HEK293T (cell line): ENCODE data around the gene SCAMP1.

Experiments
- CTCF ChIA-PET: fragments of 350-600 bp; formaldehyde crosslinking; extraction: SDS; loops from one replicate; lab custom pipeline; 2021; ENCODE audit warnings: antibody characterized with exemption, inconsistent platforms; lab: Yijun Ruan, JAX
- POLR2A ChIA-PET: fragments of 350-600 bp; formaldehyde crosslinking; extraction: SDS; loops from one replicate; lab custom pipeline; 2020; ENCODE audit warnings: antibody characterized with exemption, inconsistent platforms; lab: Yijun Ruan, JAX
- DNase-seq: peaks from one replicate; pipeline ENCODE4 v3.0.0; 2012; ENCODE audit warnings: mixed read lengths; ENCODE audit errors: extremely low spot score
- ARNT ChIP-seq: fragments of 450-650 bp; IDR thresholded peaks from 2 replicates; pipeline ENCODE4 v1.6.1; 2017; ENCODE audit warnings: mild to moderate bottlenecking
- BHLHE40 ChIP-seq: fragments of 450-650 bp; IDR thresholded peaks from 2 replicates; pipeline ENCODE4 v1.6.1; 2016; ENCODE audit warnings: mild to moderate bottlenecking, moderate library complexity, borderline replicate concordance
- CTBP1 ChIP-seq: fragments of 450-650 bp; IDR thresholded peaks from 2 replicates; pipeline ENCODE4 v1.6.1; 2016; ENCODE audit warnings: borderline replicate concordance
- ELF4 ChIP-seq: fragments of 450-650 bp; IDR thresholded peaks from 2 replicates; pipeline ENCODE4 v1.6.1; 2017; ENCODE audit warnings: antibody characterized with exemption
- FOXA1 ChIP-seq: fragments of 450-650 bp; IDR thresholded peaks from 2 replicates; pipeline ENCODE4 v1.6.1; 2016; ENCODE audit warnings: mild to moderate bottlenecking
- FOXK2 ChIP-seq: fragments of 450-650 bp; IDR thresholded peaks from 2 replicates; pipeline ENCODE4 v1.6.1; 2016; ENCODE audit warnings: mild to moderate bottlenecking
- FOXM1 ChIP-seq: fragments of 450-650 bp; IDR thresholded peaks from 2 replicates; pipeline ENCODE4 v1.6.1; 2017; ENCODE audit warnings: mild to moderate bottlenecking, borderline replicate concordance
- HDGF ChIP-seq: fragments of 450-650 bp; IDR thresholded peaks from 2 replicates; pipeline ENCODE4 v1.6.1; 2017; ENCODE audit warnings: antibody characterized with exemption, borderline replicate concordance
- L3MBTL2 ChIP-seq: fragments of 450-650 bp; conservative IDR thresholded peaks from 2 replicates; pipeline ENCODE4 v1.6.1; 2016; ENCODE audit warnings: mild to moderate bottlenecking
- LEF1 ChIP-seq: fragments of 450-650 bp; IDR thresholded peaks from 2 replicates; pipeline ENCODE4 v1.6.1; 2017; ENCODE audit warnings: mild to moderate bottlenecking, borderline replicate concordance
- NFRKB ChIP-seq: fragments of 450-650 bp; IDR thresholded peaks from 2 replicates; pipeline ENCODE4 v1.6.1; 2016; ENCODE audit warnings: mild to moderate bottlenecking, moderate library complexity
- SP1 ChIP-seq: fragments of 450-650 bp; IDR thresholded peaks from 2 replicates; pipeline ENCODE4 v1.6.1; 2017
- SUZ12 ChIP-seq: fragments of 450-650 bp; IDR thresholded peaks from 2 replicates; pipeline ENCODE4 v1.6.1; 2016; ENCODE audit warnings: mild to moderate bottlenecking
- TARDBP ChIP-seq: fragments of 450-650 bp; IDR thresholded peaks from 2 replicates; pipeline ENCODE4 v1.6.1; 2016
- ZNF384 ChIP-seq: fragments of 450-650 bp; IDR thresholded peaks from 2 replicates; pipeline ENCODE4 v1.6.1; 2016
- TF ChIP-seq, protein P1 (sequence below): fragments of 450-650 bp; IDR thresholded peaks from 2 replicates; pipeline ENCODE4 v1.6.1; 2016

Gene SCAMP1

DNA sequence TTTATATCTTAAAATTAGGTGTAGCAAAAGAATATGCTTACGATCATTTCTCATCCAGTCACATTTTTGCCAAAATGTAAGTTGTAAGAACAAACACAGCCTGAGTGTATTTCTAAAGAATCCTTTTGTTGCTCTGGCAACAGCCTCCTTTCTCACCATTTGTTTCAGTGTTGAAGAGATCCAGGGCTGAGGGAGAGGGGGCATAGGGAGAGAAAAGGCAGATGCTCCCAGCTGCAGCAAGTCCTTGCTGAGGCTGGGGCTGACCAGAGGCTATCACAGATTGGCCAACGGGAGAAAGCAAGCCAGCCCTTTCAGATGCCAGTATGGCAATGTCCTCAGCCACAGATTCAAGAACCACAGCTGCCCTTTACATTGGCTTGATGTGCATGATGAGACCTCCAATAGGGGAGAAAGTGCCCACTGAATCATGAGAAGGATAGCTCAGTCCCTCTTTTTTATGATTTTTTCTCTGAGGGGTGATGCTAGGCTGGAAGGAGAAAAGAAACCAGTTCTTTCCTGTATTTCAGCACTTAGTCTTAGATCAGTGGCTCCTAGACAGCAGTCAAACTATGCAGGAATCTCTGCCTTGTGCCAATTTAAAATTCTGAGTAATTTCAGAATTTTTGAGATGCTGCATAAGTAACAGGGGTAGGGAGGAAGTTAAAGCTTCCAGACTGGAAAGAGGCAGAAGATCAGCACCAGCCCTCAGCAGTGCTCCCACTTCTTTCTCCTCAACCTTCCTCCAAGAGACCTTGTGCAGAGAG, 146.0 kb downstream of the SCAMP1 start:
- POLR2A ChIA-PET: interaction anchor here (1.0 kb wide), 1 partner anchor 145 kb away, joined by 3 read pairs; no protein-coding TSS in a partner anchor

GRCh38 chr5:78507531-78507930, 147.1 kb downstream of the SCAMP1 start:
- ChIA-PET POLR2A (interaction anchor here (1.3 to 1.4 kb wide), 2 partner anchors 11 to 146 kb away, joined by 3 read pairs; no protein-coding TSS in a partner anchor), CTCF (interaction anchor here (1.0 kb wide), 2 partner anchors 29 to 39 kb away, joined by 3 read pairs; no protein-coding TSS in a partner anchor)
- no peak for TF ChIP-seq NFRKB
- no peak for TF ChIP-seq L3MBTL2
- no peak for TF ChIP-seq TARDBP
- no peak for TF ChIP-seq HDGF
- no peak for TF ChIP-seq FOXK2
- no peak for DNase-seq

More for the DNA sequence above, 146.0 kb downstream of the SCAMP1 start:
- TF ChIP-seq ARNT (no peak), BHLHE40 (no peak), CTBP1 (no peak), FOXK2 (no peak), ZNF384 (no peak), LEF1 (no peak), ELF4 (no peak), SUZ12 (no peak), L3MBTL2 (no peak), FOXA1 (no peak), NFRKB (no peak)
- TF ChIP-seq, protein P1, sequence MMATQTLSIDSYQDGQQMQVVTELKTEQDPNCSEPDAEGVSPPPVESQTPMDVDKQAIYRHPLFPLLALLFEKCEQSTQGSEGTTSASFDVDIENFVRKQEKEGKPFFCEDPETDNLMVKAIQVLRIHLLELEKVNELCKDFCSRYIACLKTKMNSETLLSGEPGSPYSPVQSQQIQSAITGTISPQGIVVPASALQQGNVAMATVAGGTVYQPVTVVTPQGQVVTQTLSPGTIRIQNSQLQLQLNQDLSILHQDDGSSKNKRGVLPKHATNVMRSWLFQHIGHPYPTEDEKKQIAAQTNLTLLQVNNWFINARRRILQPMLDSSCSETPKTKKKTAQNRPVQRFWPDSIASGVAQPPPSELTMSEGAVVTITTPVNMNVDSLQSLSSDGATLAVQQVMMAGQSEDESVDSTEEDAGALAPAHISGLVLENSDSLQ: no peak
- DNase-seq: no peak
- CTCF ChIA-PET: no interaction called here

- ChIA-PET POLR2A (interaction anchor here (1.3 to 1.4 kb wide), 2 partner anchors 10 to 147 kb away, joined by 3 read pairs; no protein-coding TSS in a partner anchor), CTCF (interaction anchor here (1.0 to 1.4 kb wide), 4 partner anchors 13 to 40 kb away, joined by 3 to 7 read pairs (median 4); no protein-coding TSS in a partner anchor)
- TF ChIP-seq FOXA1 (no peak), CTBP1 (peak; percentile 73), HDGF (no peak), FOXM1 (no peak; the same call in 1 of the 2 replicates), LEF1 (no peak), L3MBTL2 (no peak), SUZ12 (no peak), FOXK2 (no peak), ZNF384 (no peak), ELF4 (no peak)
- TF ChIP-seq, protein P1: 0 out of 2 replicates have a peak, but pooled peaks have one; percentile 12
- DNase-seq: peak; percentile 53
Observed at GRCh38 chr5:78508186-78508765, 147.9 kb downstream of the SCAMP1 start.

GRCh38 chr5:78509145-78509865, 148.9 kb downstream of the SCAMP1 start:
- no peak for DNase-seq
- TF ChIP-seq SP1 (no peak), FOXA1 (no peak), ARNT (no peak), BHLHE40 (no peak), LEF1 (no peak), ELF4 (no peak), FOXM1 (no peak), L3MBTL2 (no peak), HDGF (no peak), CTBP1 (no peak), TARDBP (no peak)
- TF ChIP-seq, protein P1: no peak
- ChIA-PET CTCF (interaction anchor here (1.4 kb wide), 2 partner anchors 12 to 24 kb away, joined by 6 to 7 read pairs; no protein-coding TSS in a partner anchor), POLR2A (interaction anchor here (0.5 kb wide), 1 partner anchor 1322 kb away, joined by 3 read pairs; no protein-coding TSS in a partner anchor)

DNA sequence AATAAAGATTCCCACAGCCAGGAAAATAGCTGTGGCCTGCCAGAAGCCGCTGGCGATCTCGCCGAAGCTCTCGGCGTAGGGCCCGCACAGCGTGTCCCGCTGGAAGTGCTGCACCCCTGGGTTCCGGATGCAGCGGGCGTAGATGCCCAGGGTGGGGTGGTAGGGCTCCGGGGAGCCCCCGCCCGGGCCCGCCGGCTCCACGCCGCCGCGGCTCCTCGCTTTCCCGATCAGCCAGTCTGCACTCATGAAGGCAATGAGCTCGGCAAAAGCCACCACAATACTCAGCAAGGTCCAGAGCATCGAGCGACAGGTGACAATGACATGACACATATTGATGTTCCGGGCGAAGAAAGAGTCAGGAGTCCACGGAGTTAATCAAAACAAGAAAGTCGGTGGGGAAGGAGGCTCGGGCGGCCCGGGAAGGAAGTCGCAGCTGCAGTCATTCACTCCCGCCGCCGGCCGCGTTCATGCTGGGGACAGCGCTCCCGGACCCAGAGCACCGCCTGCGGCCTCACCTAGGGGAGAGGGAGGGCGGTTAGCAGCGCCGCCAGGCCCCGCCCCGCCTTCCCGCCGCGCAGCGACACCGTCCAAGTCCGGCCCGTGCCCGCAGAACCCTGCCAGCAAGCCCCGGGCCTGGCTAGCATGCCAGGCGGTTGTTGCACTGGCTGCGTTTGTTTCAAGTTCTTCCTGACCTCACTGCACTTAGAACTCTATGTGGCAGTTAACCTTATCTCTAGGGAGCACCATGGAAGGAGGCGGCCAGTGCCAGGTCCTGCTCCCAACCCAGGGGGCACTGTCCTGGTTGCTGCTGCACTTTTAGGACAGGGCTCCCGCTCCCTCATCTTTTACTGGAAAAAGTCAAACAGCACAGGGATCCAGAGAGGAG, 149.7 kb downstream of the SCAMP1 start:
- ChIA-PET CTCF (interaction anchor here (0.8 to 1.4 kb wide), 3 partner anchors 11 to 23 kb away, joined by 3 to 7 read pairs (median 6); no protein-coding TSS in a partner anchor), POLR2A (no interaction called here)
- peak; percentile 45 for DNase-seq
- TF ChIP-seq FOXM1 (no peak), TARDBP (no peak), BHLHE40 (no peak), SUZ12 (no peak), ELF4 (no peak), ZNF384 (no peak), ARNT (no peak), LEF1 (no peak), SP1 (no peak), FOXK2 (no peak), NFRKB (no peak), CTBP1 (no peak), FOXA1 (no peak), L3MBTL2 (no peak), HDGF (no peak)
- TF ChIP-seq, protein P1: no peak
